CD4-positive, alpha-beta memory T cell (primary cell): Measurements from ENCODE around the gene RAPGEF3. TPM values are rescaled to one million over a fixed set of nuclear protein-coding genes. Genes with fewer than 3 reads are reported as not detected.

Experiments
- CTCF ChIA-PET: fragments of 350-600 bp; sonication (Branson Sonifier 250); formaldehyde crosslinking; loops from one replicate; lab custom pipeline; 2021; ENCODE audit warnings: inconsistent platforms; ENCODE audit not compliant: partially characterized antibody; lab: Charles Lee
- POLR2A ChIA-PET: fragments of 350-600 bp; sonication (Branson Sonifier 250); formaldehyde crosslinking; loops from one replicate; lab custom pipeline; 2021; ENCODE audit not compliant: partially characterized antibody; lab: Charles Lee
- DNase-seq, 5 donors: peaks; one replicate each; pipeline versions ENCODE4 v3.0.0 to v3.0.0-alpha.2; 2020 to 2022; ENCODE audit warnings: mixed read lengths in 1 of 5
- H3K27ac ChIP-seq: one replicate; pipeline ENCODE4 v1.7.0; 2013; ENCODE audit warnings: low read depth, low read length
- H3K27me3 ChIP-seq: 2 replicates; pipeline ENCODE4 v1.7.0; 2013; ENCODE audit warnings: mild to moderate bottlenecking, low read length, moderate library complexity; ENCODE audit not compliant: insufficient read depth
- H3K36me3 ChIP-seq: 2 replicates; pipeline ENCODE4 v1.7.0; 2013; ENCODE audit warnings: mild to moderate bottlenecking, low read length, moderate library complexity; ENCODE audit not compliant: insufficient read depth
- H3K4me1 ChIP-seq: 2 replicates; pipeline ENCODE4 v1.7.0; 2013; ENCODE audit warnings: mild to moderate bottlenecking, low read length, moderate library complexity; ENCODE audit not compliant: insufficient read depth
- H3K4me3 ChIP-seq, 2 donors: one replicate each; pipeline ENCODE4 v1.7.0; 2013; ENCODE audit warnings: low read length in 2 of 2, mild to moderate bottlenecking in 1 of 2
- H3K9me3 ChIP-seq, 2 donors: one replicate each; pipeline ENCODE4 v1.7.0; 2013; ENCODE audit warnings: low read length in 2 of 2, control low read depth in 1 of 2; ENCODE audit not compliant: control insufficient read depth in 1 of 2
- H3K27ac Mint-ChIP-seq, 7 donors: one replicate each; pipeline ENCODE4 v1.8.0; 2020 to 2021; ENCODE audit warnings: mixed read lengths in 7 of 7, mild to moderate bottlenecking in 6 of 7, inconsistent platforms in 3 of 7, moderate library complexity in 3 of 7
- H3K27me3 Mint-ChIP-seq, 2 donors: one replicate each; pipeline ENCODE4 v1.8.0; 2020 to 2021; ENCODE audit warnings: mixed read lengths in 2 of 2
- H3K36me3 Mint-ChIP-seq, 2 donors: one replicate each; pipeline ENCODE4 v1.8.0; 2020 to 2021; ENCODE audit warnings: mixed read lengths in 2 of 2, inconsistent platforms in 1 of 2, mild to moderate bottlenecking in 1 of 2
- H3K4me1 Mint-ChIP-seq, 4 donors: one replicate each; pipeline ENCODE4 v1.8.0; 2020 to 2021; ENCODE audit warnings: mixed read lengths in 4 of 4, mild to moderate bottlenecking in 1 of 4
- H3K4me3 Mint-ChIP-seq, 8 donors: one replicate each; pipeline ENCODE4 v1.8.0; 2020 to 2021; ENCODE audit warnings: mixed read lengths in 8 of 8, mild to moderate bottlenecking in 7 of 8, moderate library complexity in 6 of 8, inconsistent platforms in 3 of 8
- H3K9me3 Mint-ChIP-seq, 8 donors: one replicate each; pipeline ENCODE4 v1.8.0; 2020 to 2021; ENCODE audit warnings: mixed read lengths in 8 of 8, mild to moderate bottlenecking in 5 of 8, inconsistent platforms in 3 of 8, moderate library complexity in 1 of 8
- intact Hi-C: fragments of 100-400 bp; cut with micrococcal nuclease; formaldehyde crosslinking; loops from one replicate; pipeline ENCODE4 v1.15.1; 2023
- polyA plus RNA-seq, 2 donors: library from polyadenylated mRNA; unstranded; fragments of 300-500 nt; fragmentation: Illumina TruSeq; gene quantifications; one replicate each; pipeline ENCODE4 v1.2.3, GENCODE V29; 2021
- total RNA-seq, 2 experiments: library from RNA; stranded (reverse); gene quantifications; one replicate each; pipeline ENCODE4 v1.2.3, GENCODE V29; 2021

RAPGEF3 gene
- total and polyA plus RNA-seq, 4 experiments from 2014 or later, result 0.14 to 0.39 (median 0.15) TPM; not detected in 1

- DNase-seq, result no peak
- Histone ChIP-seq H3K4me3 (no peak overlapping the region), H3K36me3 (peaks cover 18% of the 10 kb centered on the region), H3K27ac (peak overlapping the region; percentile 28), H3K4me1 (peaks cover 75% of the 10 kb centered on the region), H3K9me3 (no peaks in the 10 kb centered on the region), H3K27me3 (no peaks in the 10 kb centered on the region)
- intact Hi-C loops, result no loop called here
- POLR2A ChIA-PET, result interaction anchor here (0.8 to 21.9 kb wide), 6 partner anchors 9 to 35 kb away, joined by 3 to 516 read pairs (median 6); partner anchors contain the start of gene HDAC7
- Mint-ChIP-seq H3K27ac (peak overlapping the region; percentile 31 to 93 (median 77)), H3K4me3 (peak overlapping the region in 6 of 8 donors; percentile 21 to 65 (median 54)), H3K4me1 (peaks cover 49 to 81% (median 67%) of the 10 kb centered on the region in 4 donors), H3K27me3 (no peaks in the 10 kb centered on the region), H3K9me3 (no peaks in the 10 kb centered on the region), H3K36me3 (peaks cover 12 to 47% of the 10 kb centered on the region in 2 donors)
- CTCF ChIA-PET, result interaction anchor here (0.9 to 20.2 kb wide), 12 partner anchors 8 to 96 kb away, joined by 3 to 568 read pairs (median 5); partner anchors contain the start of gene RPAP3
Observed at GRCh38 chr12:47802312-47802711, 43.6 kb upstream of the RAPGEF3 start.

GRCh38 chr12:47801904-47802246 lies 43.2 kb upstream of the RAPGEF3 start:
- H3K36me3 ChIP-seq, result peaks cover 21% of the 10 kb centered on the region
- H3K4me1 ChIP-seq, result peaks cover 70% of the 10 kb centered on the region
- peak overlapping the region in 4 of 8 donors; percentile 21 to 65 (median 56) for H3K4me3 Mint-ChIP-seq
- intact Hi-C loops, result no loop called here
- H3K9me3 Mint-ChIP-seq, result no peaks in the 10 kb centered on the region
- POLR2A ChIA-PET, result interaction anchor here (0.8 to 21.9 kb wide), 6 partner anchors 9 to 34 kb away, joined by 3 to 516 read pairs (median 6); partner anchors contain the start of gene HDAC7
- peak overlapping the region; percentile 53 to 93 (median 77) for H3K27ac Mint-ChIP-seq
- no peaks in the 10 kb centered on the region for H3K9me3 ChIP-seq
- peaks cover 45 to 76% (median 63%) of the 10 kb centered on the region in 4 donors for H3K4me1 Mint-ChIP-seq
- H3K27ac ChIP-seq, result peak overlapping the region; percentile 28
- H3K27me3 ChIP-seq, result no peaks in the 10 kb centered on the region
- DNase-seq, result no peak
- no peaks in the 10 kb centered on the region for H3K27me3 Mint-ChIP-seq
- no peak overlapping the region for H3K4me3 ChIP-seq
- CTCF ChIA-PET, result interaction anchor here (0.9 to 20.2 kb wide), 13 partner anchors 8 to 96 kb away, joined by 3 to 568 read pairs (median 5); partner anchors contain the start of gene RPAP3
- H3K36me3 Mint-ChIP-seq, result peaks cover 13 to 51% of the 10 kb centered on the region in 2 donors

GRCh38 chr12:47801170-47801903 lies 42.7 kb upstream of the RAPGEF3 start:
- Mint-ChIP-seq H3K4me3 (peak overlapping the region in 4 of 8 donors; percentile 4 to 54 (median 43)), H3K9me3 (no peaks in the 10 kb centered on the region), H3K4me1 (peaks cover 42 to 71% (median 58%) of the 10 kb centered on the region in 4 donors), H3K27ac (peak overlapping the region; percentile 30 to 93 (median 74)), H3K36me3 (peaks cover 13 to 51% of the 10 kb centered on the region in 2 donors), H3K27me3 (no peaks in the 10 kb centered on the region)
- peaks cover 26% of the 10 kb centered on the region for H3K36me3 ChIP-seq
- ChIA-PET CTCF (interaction anchor here (1.0 to 20.2 kb wide), 10 partner anchors 12 to 86 kb away, joined by 3 to 568 read pairs (median 5); no protein-coding TSS in a partner anchor), POLR2A (interaction anchor here (1.1 to 21.9 kb wide), 5 partner anchors 10 to 34 kb away, joined by 4 to 516 read pairs (median 7); partner anchors contain the start of gene HDAC7)
- H3K27ac ChIP-seq, result no peak overlapping the region
- H3K9me3 ChIP-seq, result no peaks in the 10 kb centered on the region
- intact Hi-C loops, result no loop called here
- H3K4me1 ChIP-seq, result peaks cover 65% of the 10 kb centered on the region
- H3K27me3 ChIP-seq, result no peaks in the 10 kb centered on the region
- no peak for DNase-seq
- no peak overlapping the region for H3K4me3 ChIP-seq

GRCh38 chr12:47800582-47800981 lies 41.9 kb upstream of the RAPGEF3 start:
- peaks cover 39 to 63% (median 51%) of the 10 kb centered on the region in 4 donors for H3K4me1 Mint-ChIP-seq
- H3K4me3 Mint-ChIP-seq, result no peak overlapping the region
- intact Hi-C loops, result no loop called here
- no peak for DNase-seq
- H3K27me3 Mint-ChIP-seq, result no peaks in the 10 kb centered on the region
- no peak overlapping the region for H3K27ac ChIP-seq
- H3K27me3 ChIP-seq, result no peaks in the 10 kb centered on the region
- H3K4me1 ChIP-seq, result peaks cover 57% of the 10 kb centered on the region
- no peaks in the 10 kb centered on the region for H3K9me3 Mint-ChIP-seq
- peaks cover 13 to 49% of the 10 kb centered on the region in 2 donors for H3K36me3 Mint-ChIP-seq
- CTCF ChIA-PET, result interaction anchor here (1.0 to 20.2 kb wide), 4 partner anchors 12 to 34 kb away, joined by 3 to 568 read pairs (median 11); no protein-coding TSS in a partner anchor
- H3K9me3 ChIP-seq, result no peaks in the 10 kb centered on the region
- H3K4me3 ChIP-seq, result no peak overlapping the region
- peaks cover 28% of the 10 kb centered on the region for H3K36me3 ChIP-seq
- H3K27ac Mint-ChIP-seq, result peak overlapping the region in 6 of 7 donors; percentile 1 to 93 (median 66)
- POLR2A ChIA-PET, result interaction anchor here (2.3 to 21.9 kb wide), 3 partner anchors 11 to 33 kb away, joined by 7 to 516 read pairs (median 73); no protein-coding TSS in a partner anchor

- peaks cover 39% of the 10 kb centered on the region for H3K36me3 ChIP-seq
- ChIA-PET POLR2A (interaction anchor here (4.5 to 21.9 kb wide), 3 partner anchors 12 to 34 kb away, joined by 9 to 516 read pairs (median 73); partner anchors contain the start of gene HDAC7), CTCF (interaction anchor here (0.7 to 20.2 kb wide), 3 partner anchors 9 to 35 kb away, joined by 3 to 568 read pairs (median 4); no protein-coding TSS in a partner anchor)
- no peak for DNase-seq
- Mint-ChIP-seq H3K9me3 (no peaks in the 10 kb centered on the region), H3K4me3 (no peak overlapping the region), H3K4me1 (peaks cover 27 to 52% (median 40%) of the 10 kb centered on the region in 4 donors), H3K36me3 (peaks cover 7 to 48% of the 10 kb centered on the region in 2 donors), H3K27me3 (no peaks in the 10 kb centered on the region), H3K27ac (peak overlapping the region; percentile 4 to 75 (median 66))
- no peaks in the 10 kb centered on the region for H3K9me3 ChIP-seq
- no peak overlapping the region for H3K4me3 ChIP-seq
- H3K27ac ChIP-seq, result no peak overlapping the region
- peaks cover 46% of the 10 kb centered on the region for H3K4me1 ChIP-seq
- intact Hi-C loops, result no loop called here
- H3K27me3 ChIP-seq, result no peaks in the 10 kb centered on the region
Observed at GRCh38 chr12:47799357-47799955, 40.8 kb upstream of the RAPGEF3 start.

- intact Hi-C loops, result no loop called here
- Histone ChIP-seq H3K4me1 (peaks cover 36% of the 10 kb centered on the region), H3K9me3 (no peaks in the 10 kb centered on the region), H3K27me3 (no peaks in the 10 kb centered on the region), H3K36me3 (peaks cover 49% of the 10 kb centered on the region), H3K4me3 (no peak overlapping the region), H3K27ac (no peak overlapping the region)
- no peak for DNase-seq
- CTCF ChIA-PET, result interaction anchor here (1.0 to 20.2 kb wide), 3 partner anchors 19 to 54 kb away, joined by 3 to 568 read pairs (median 9); no protein-coding TSS in a partner anchor
- Mint-ChIP-seq H3K4me1 (peaks cover 25 to 42% (median 32%) of the 10 kb centered on the region in 4 donors), H3K27me3 (no peaks in the 10 kb centered on the region), H3K27ac (peak overlapping the region in 1 of 7 donors; percentile 70), H3K9me3 (no peaks in the 10 kb centered on the region), H3K36me3 (peaks cover 14 to 51% of the 10 kb centered on the region in 2 donors), H3K4me3 (no peak overlapping the region)
- POLR2A ChIA-PET, result interaction anchor here (4.5 to 21.9 kb wide), 3 partner anchors 13 to 35 kb away, joined by 9 to 516 read pairs (median 73); partner anchors contain the start of gene HDAC7
Observed at GRCh38 chr12:47798382-47798948, 39.8 kb upstream of the RAPGEF3 start.
